Left lung (tissue), 10 donors: Measurements from ENCODE around the gene VRK1. TPM values are rescaled to one million over a fixed set of nuclear protein-coding genes. Genes with fewer than 3 reads are reported as not detected.
A peak's percentile ranks its signal among the peaks of the same experiment; 100 is the strongest.

ENCODE experiments used
- ATAC-seq: fragments of 200-7000 bp; cut with Tn5 transposase; one replicate; pipeline ENCODE4 v1.9.1; 2020; ENCODE audit warnings: moderate library complexity
- DNase-seq, 4 donors: peaks; one replicate each; pipeline ENCODE4 v3.0.0-alpha.2; 2013 to 2020
- H3K27ac ChIP-seq, 2 donors: fragments of 200-600 bp; sonication (generic) in 1 of 2; one replicate each; pipeline versions ENCODE4 v1.5.0 to v1.8.0; 2020 to 2021
- H3K27me3 ChIP-seq, 2 donors: fragments of 200-600 bp; sonication (generic) in 1 of 2; one replicate each; pipeline versions ENCODE4 v1.5.0 to v1.8.0; 2020 to 2021
- H3K36me3 ChIP-seq, 2 donors: fragments of 200-600 bp; sonication (generic) in 1 of 2; one replicate each; pipeline versions ENCODE4 v1.5.0 to v1.8.0; 2020 to 2021
- H3K4me1 ChIP-seq, 2 donors: fragments of 200-600 bp; one replicate each; pipeline ENCODE4 v1.8.0; 2021
- H3K4me3 ChIP-seq, 2 donors: fragments of 200-600 bp; sonication (generic) in 1 of 2; one replicate each; pipeline versions ENCODE4 v1.5.0 to v1.8.0; 2020 to 2021; ENCODE audit warnings: mild to moderate bottlenecking in 1 of 2
- H3K9me3 ChIP-seq, 2 donors: fragments of 200-600 bp; sonication (generic) in 1 of 2; one replicate each; pipeline versions ENCODE4 v1.5.0 to v1.8.0; 2020 to 2021
- CTCF ChIP-seq, 2 donors: fragments of 200-600 bp; sonication (generic) in 1 of 2; IDR thresholded peaks; one replicate each; pipeline versions ENCODE4 v1.5.0 to v1.8.0; 2021; ENCODE audit warnings: antibody characterized with exemption in 2 of 2
- intact Hi-C, 2 donors: fragments of 100-400 bp; cut with DNase I; formaldehyde crosslinking; loops; one replicate each; pipeline versions ENCODE4 v1.11.2 to v1.14.2; 2022
- polyA plus RNA-seq, 6 donors: library from polyadenylated mRNA; unstranded; fragments of 120-200 nt; gene quantifications; one replicate each; pipeline ENCODE4 v1.2.1, GENCODE V29; 2013; ENCODE audit not compliant: insufficient read length in 6 of 6
- total RNA-seq, 2 donors: library from RNA; stranded (reverse); fragmentation: NEBNext Ultra II Directional; extraction: Animal tissue kit (Norgen Biotek cat#: 25700); gene quantifications; one replicate each; pipeline ENCODE4 v1.2.1, GENCODE V29; 2021
- donor health status: DM: no; HTN: yes; CAD: no.
- donor health status: DM: no; HTN: no; CAD: no.

VRK1 gene
- total and polyA plus RNA-seq, 8 donors: 9.7 to 26.1 (median 19.7) TPM

GRCh38 chr14:96849733-96850132 lies 52.6 kb downstream of the VRK1 start:
- TF ChIP-seq CTCF (IDR thresholded peaks at IDR 0.05): no peak
- Histone ChIP-seq H3K9me3 (no peaks in the 10 kb centered on the region), H3K4me3 (no peak overlapping the region), H3K36me3 (peaks cover 0 to 15% of the 10 kb centered on the region in 2 donors), H3K27ac (no peak overlapping the region), H3K4me1 (peaks cover 0 to 3% of the 10 kb centered on the region in 2 donors), H3K27me3 (no peaks in the 10 kb centered on the region)
- intact Hi-C loops: no loop called here
- no peak for ATAC-seq
- DNase-seq: no peak

- DNase-seq: no peak
- no peaks in the 10 kb centered on the region for H3K9me3 ChIP-seq
- peaks cover 0 to 19% of the 10 kb centered on the region in 2 donors for H3K36me3 ChIP-seq
- peaks cover 0 to 3% of the 10 kb centered on the region in 2 donors for H3K4me1 ChIP-seq
- no peak for ATAC-seq
- intact Hi-C loops: no loop called here
- no peaks in the 10 kb centered on the region for H3K27me3 ChIP-seq
- H3K27ac ChIP-seq: no peak overlapping the region
- H3K4me3 ChIP-seq: no peak overlapping the region
- no peak for TF ChIP-seq CTCF (IDR thresholded peaks at IDR 0.05)
Observed at GRCh38 chr14:96851694-96852381, 54.7 kb downstream of the VRK1 start.

- peak; percentile 57 to 77 for TF ChIP-seq CTCF (IDR thresholded peaks at IDR 0.05)
- ATAC-seq (peak; percentile 92), DNase-seq (peak in 1 of 4 donors; percentile 36)
- Histone ChIP-seq H3K27ac (no peak overlapping the region), H3K36me3 (peaks cover 0 to 17% of the 10 kb centered on the region in 2 donors), H3K4me1 (peaks cover 0 to 3% of the 10 kb centered on the region in 2 donors), H3K9me3 (no peaks in the 10 kb centered on the region), H3K27me3 (no peaks in the 10 kb centered on the region), H3K4me3 (no peak overlapping the region)
- intact Hi-C loops: no loop called here
Observed at GRCh38 chr14:96852823-96853422, 55.7 kb downstream of the VRK1 start.

GRCh38 chr14:96858643-96859042 lies 61.5 kb downstream of the VRK1 start:
- intact Hi-C loops: no loop called here
- Histone ChIP-seq H3K27ac (no peak overlapping the region), H3K4me1 (no peaks in the 10 kb centered on the region), H3K4me3 (no peak overlapping the region), H3K36me3 (peaks cover 0 to 15% of the 10 kb centered on the region in 2 donors), H3K9me3 (no peaks in the 10 kb centered on the region), H3K27me3 (no peaks in the 10 kb centered on the region)
- no peak for DNase-seq
- no peak for ATAC-seq
- no peak for TF ChIP-seq CTCF (IDR thresholded peaks at IDR 0.05)

- no peak for TF ChIP-seq CTCF (IDR thresholded peaks at IDR 0.05)
- intact Hi-C loops: no loop called here
- Histone ChIP-seq H3K9me3 (no peaks in the 10 kb centered on the region), H3K27me3 (no peaks in the 10 kb centered on the region), H3K4me3 (no peak overlapping the region), H3K36me3 (peaks cover 0 to 11% of the 10 kb centered on the region in 2 donors), H3K4me1 (no peaks in the 10 kb centered on the region), H3K27ac (no peak overlapping the region)
- DNase-seq (no peak), ATAC-seq (no peak)
Observed at GRCh38 chr14:96861568-96862310, 64.6 kb downstream of the VRK1 start.
